WTC11 (cell line): ENCODE results near the gene ISCU. TPM values are rescaled to one million over a fixed set of nuclear protein-coding genes. Genes with fewer than 3 reads are reported as not detected.

Experiments used
- ATAC-seq: fragments of 200-7000 bp; cut with Tn5 transposase; 2 replicates; pipeline ENCODE4 v1.10.0; 2021; ENCODE audit warnings: mild to moderate bottlenecking, moderate library complexity
- CTCF ChIA-PET: fragments of 300-600 bp; sonication (Branson Sonifier 250); formaldehyde crosslinking; loops from one replicate; lab custom pipeline; 2021; ENCODE audit warnings: antibody characterized with exemption; lab: Charles Lee
- POLR2A ChIA-PET: fragments of 350-600 bp; sonication (Branson Sonifier 250); formaldehyde crosslinking; loops from one replicate; lab custom pipeline; 2021; ENCODE audit warnings: antibody characterized with exemption; lab: Charles Lee
- DNase-seq: peaks from one replicate; pipeline ENCODE4 v3.0.0; 2021; ENCODE audit warnings: low spot score
- H3K27ac Mint-ChIP-seq: 2 replicates; pipeline ENCODE4 v1.8.0; 2021; ENCODE audit warnings: mixed read lengths
- H3K27me3 Mint-ChIP-seq: 2 replicates; pipeline ENCODE4 v1.8.0; 2021; ENCODE audit warnings: low read depth, mild to moderate bottlenecking, moderate library complexity, mixed read lengths
- H3K36me3 Mint-ChIP-seq: 2 replicates; pipeline ENCODE4 v1.8.0; 2021; ENCODE audit warnings: mixed read lengths
- H3K4me1 Mint-ChIP-seq: 2 replicates; pipeline ENCODE4 v1.8.0; 2022; ENCODE audit warnings: mixed read lengths
- H3K4me3 Mint-ChIP-seq: 2 replicates; pipeline ENCODE4 v1.8.0; 2021; ENCODE audit warnings: mild to moderate bottlenecking, moderate library complexity, mixed read lengths
- H3K9me3 Mint-ChIP-seq: 2 replicates; pipeline ENCODE4 v1.8.0; 2021; ENCODE audit warnings: mixed read lengths
- AR ChIP-seq: fragments of 250-450 bp; sonication (Bioruptor Pico); IDR thresholded peaks from 2 replicates; pipeline ENCODE4 v1.9.0; 2021; ENCODE audit warnings: mild to moderate bottlenecking
- ATF1 ChIP-seq: sonication (generic); formaldehyde crosslinking; IDR thresholded peaks from 2 replicates; pipeline ENCODE4 v1.8.1; 2023; ENCODE audit warnings: mild to moderate bottlenecking, moderate library complexity, missing genetic modification reagents
- ATF2 ChIP-seq: sonication (generic); formaldehyde crosslinking; IDR thresholded peaks from 2 replicates; pipeline ENCODE4 v1.8.1; 2022; ENCODE audit warnings: low read depth, missing genetic modification reagents, borderline replicate concordance
- CDX4 ChIP-seq: fragments of 250-450 bp; sonication (Bioruptor Pico); IDR thresholded peaks from 2 replicates; pipeline ENCODE4 v1.9.0; 2021; ENCODE audit warnings: moderate library complexity, mild to moderate bottlenecking, inconsistent platforms, borderline replicate concordance
- ESRRA ChIP-seq: sonication (generic); formaldehyde crosslinking; IDR thresholded peaks from 2 replicates; pipeline ENCODE4 v1.8.1; 2022; ENCODE audit warnings: mild to moderate bottlenecking, missing genetic modification reagents, borderline replicate concordance
- GTF2I ChIP-seq: fragments of 250-450 bp; sonication (Bioruptor Pico); conservative IDR thresholded peaks from 2 replicates; pipeline ENCODE4 v1.4.0; 2021; ENCODE audit warnings: mild to moderate bottlenecking
- IRF1 ChIP-seq: sonication (generic); formaldehyde crosslinking; IDR thresholded peaks from 2 replicates; pipeline ENCODE4 v1.8.0; 2023; ENCODE audit warnings: missing genetic modification reagents
- PRRX2 ChIP-seq: fragments of 250-450 bp; sonication (Bioruptor Pico); IDR thresholded peaks from 2 replicates; pipeline ENCODE4 v1.8.0; 2021; ENCODE audit warnings: mild to moderate bottlenecking
- USF2 ChIP-seq: sonication (generic); formaldehyde crosslinking; IDR thresholded peaks from 2 replicates; pipeline ENCODE4 v1.8.1; 2023; ENCODE audit warnings: mild to moderate bottlenecking, missing genetic modification reagents, moderate library complexity
- ZBTB43 ChIP-seq: sonication (generic); formaldehyde crosslinking; IDR thresholded peaks from 2 replicates; pipeline ENCODE4 v1.8.1; 2023; ENCODE audit warnings: mild to moderate bottlenecking, missing genetic modification reagents
- ZNF396 ChIP-seq: fragments of 250-450 bp; sonication (Bioruptor Pico); IDR thresholded peaks from 2 replicates; pipeline ENCODE4 v1.8.0; 2021; ENCODE audit warnings: mild to moderate bottlenecking, moderate library complexity, borderline replicate concordance
- ZNF671 ChIP-seq: fragments of 250-450 bp; sonication (Bioruptor Pico); IDR thresholded peaks from 2 replicates; pipeline ENCODE4 v1.8.0; 2021; ENCODE audit warnings: mild to moderate bottlenecking
- total RNA-seq: library from RNA; stranded (reverse); gene quantifications from 3 replicates; pipeline ENCODE4 v1.2.3, GENCODE V29; 2021

The ISCU gene
- total RNA-seq, 1 experiment from 2014 or later, result 85.9 TPM

GRCh38 chr12:108615918-108616317 is 53.5 kb downstream of the ISCU start:
- peaks cover 2% of the 10 kb centered on the region; the same call in 1 of the 2 replicates for H3K27me3 Mint-ChIP-seq
- ATAC-seq, result no peak
- ChIA-PET CTCF (interaction anchor here (0.6 to 1.8 kb wide), 2 partner anchors 25 to 186 kb away, joined by 3 to 4 read pairs; no protein-coding TSS in a partner anchor), POLR2A (no interaction called here)
- H3K27ac Mint-ChIP-seq, result no peak overlapping the region
- no peak overlapping the region for H3K4me3 Mint-ChIP-seq
- peaks cover 13% of the 10 kb centered on the region for H3K9me3 Mint-ChIP-seq
- TF ChIP-seq IRF1 (CRISPR knock-in tag) (no peak), ZNF396 (CRISPR knock-in tag) (no peak), ATF2 (no peak)
- peaks cover 39% of the 10 kb centered on the region for H3K4me1 Mint-ChIP-seq
- no peaks in the 10 kb centered on the region for H3K36me3 Mint-ChIP-seq
- no peak for DNase-seq

- Mint-ChIP-seq H3K9me3 (peaks cover 13% of the 10 kb centered on the region), H3K27me3 (peaks cover 2% of the 10 kb centered on the region; the same call in 1 of the 2 replicates), H3K27ac (no peak overlapping the region), H3K36me3 (no peaks in the 10 kb centered on the region), H3K4me1 (peaks cover 39% of the 10 kb centered on the region), H3K4me3 (no peak overlapping the region)
- DNase-seq (no peak), ATAC-seq (no peak)
- ChIA-PET POLR2A (interaction anchor here (1.0 kb wide), 1 partner anchor 54 kb away, joined by 3 read pairs; the partner anchor contains the start of gene ISCU), CTCF (interaction anchor here (1.8 to 2.7 kb wide), 4 partner anchors 9 to 186 kb away, joined by 4 to 31 read pairs (median 8); no protein-coding TSS in a partner anchor)
- TF ChIP-seq ZBTB43 (CRISPR knock-in tag) (no peak), ATF1 (no peak), PRRX2 (CRISPR knock-in tag) (no peak), GTF2I (CRISPR knock-in tag) (no peak), CDX4 (CRISPR knock-in tag) (no peak), ESRRA (CRISPR knock-in tag) (no peak), AR (CRISPR knock-in tag) (no peak), ZNF671 (CRISPR knock-in tag) (no peak), USF2 (CRISPR knock-in tag) (no peak)
Measured at GRCh38 chr12:108616359-108616758, 54.0 kb downstream of the ISCU start.
